DMS153 treated with DMSO at 0.1 percent for 48 hours (cell line): ENCODE data around the gene NAT14.
"Not testable (repeated sequence)": the region's sequence is repeated elsewhere in the genome, so short reads cannot be mapped to it uniquely, and the experiment has no call there.

Experiments used
- DNase-seq: peaks from one replicate; lab custom pipeline; 2025; ENCODE audit not compliant: unreplicated experiment; lab: John Stamatoyannopoulos, UW

The NAT14 gene

GRCh38 chr19:55534280-55534679 is 49.3 kb downstream of the NAT14 start:
- DNase-seq, result not testable (repeated sequence)

GRCh38 chr19:55535173-55535964 is 50.4 kb downstream of the NAT14 start:
- no peak for DNase-seq

- no peak for DNase-seq
Observed at GRCh38 chr19:55535965-55536350, 51.0 kb downstream of the NAT14 start.

DNA sequence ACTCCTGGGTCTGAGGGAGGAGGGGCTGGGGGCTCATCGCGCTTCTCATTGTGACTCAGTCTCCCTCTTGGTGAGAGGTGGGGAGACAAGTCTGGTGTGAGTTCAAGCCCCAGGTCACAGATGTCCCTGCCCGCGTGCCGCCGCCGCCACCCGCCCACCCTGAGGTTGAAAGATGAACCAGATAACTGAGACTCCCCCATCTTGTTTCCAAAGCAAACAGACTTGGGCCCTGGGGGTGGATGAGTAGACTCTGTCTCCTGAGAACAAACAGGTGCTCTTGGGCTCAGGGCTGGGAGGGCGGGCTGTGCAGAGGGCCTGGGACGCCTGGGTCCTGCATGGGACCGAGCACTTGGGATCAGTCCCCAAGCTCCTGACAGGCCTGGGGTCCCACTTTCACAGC is 51.4 kb downstream of the NAT14 start:
- no peak for DNase-seq
